Germinal center (tissue), 1 donor: Measurements from ENCODE around the gene PFKP.

ENCODE experiments used
- DNase-seq: peaks from one replicate; pipeline ENCODE4 v3.0.0; 2012; ENCODE audit warnings: mixed read lengths, low spot score

Gene PFKP

GRCh38 chr10:3136336-3136735, 69.0 kb downstream of the PFKP start:
- DNase-seq, result no peak

GRCh38 chr10:3136763-3137611, 69.6 kb downstream of the PFKP start:
- no peak for DNase-seq

GRCh38 chr10:3137958-3138726, 70.8 kb downstream of the PFKP start:
- DNase-seq, result no peak

GRCh38 chr10:3139216-3139910, 72.0 kb downstream of the PFKP start:
- DNase-seq, result no peak

GRCh38 chr10:3140280-3140679, 72.9 kb downstream of the PFKP start:
- DNase-seq, result no peak

- no peak for DNase-seq
Measured at GRCh38 chr10:3141351-3142005, 74.1 kb downstream of the PFKP start.

- DNase-seq, result no peak
Measured at GRCh38 chr10:3142146-3142875, 75.0 kb downstream of the PFKP start.

- no peak for DNase-seq
Measured at GRCh38 chr10:3143366-3143765, 76.0 kb downstream of the PFKP start.

GRCh38 chr10:3143791-3144434, 76.6 kb downstream of the PFKP start:
- no peak for DNase-seq

- DNase-seq, result no peak
Measured at GRCh38 chr10:3145366-3145765, 78.0 kb downstream of the PFKP start.

- DNase-seq, result no peak
Measured at GRCh38 chr10:3146289-3146688, 78.9 kb downstream of the PFKP start.

GRCh38 chr10:3147117-3147820, 79.9 kb downstream of the PFKP start:
- DNase-seq, result no peak

- DNase-seq, result no peak
Measured at GRCh38 chr10:3148041-3148440, 80.7 kb downstream of the PFKP start.

- no peak for DNase-seq
Measured at GRCh38 chr10:3148994-3149393, 81.6 kb downstream of the PFKP start.

GRCh38 chr10:3149918-3150317, 82.6 kb downstream of the PFKP start:
- DNase-seq, result no peak

- no peak for DNase-seq
Measured at GRCh38 chr10:3150366-3150765, 83.0 kb downstream of the PFKP start.

- DNase-seq, result no peak
Measured at GRCh38 chr10:3150961-3151360, 83.6 kb downstream of the PFKP start.

GRCh38 chr10:3151889-3152565, 84.7 kb downstream of the PFKP start:
- DNase-seq, result no peak

GRCh38 chr10:3152566-3152935, 85.2 kb downstream of the PFKP start:
- DNase-seq, result no peak

GRCh38 chr10:3154666-3155065, 87.3 kb downstream of the PFKP start:
- no peak for DNase-seq
